Activated T-helper 2 cell treated with anti-CD3 and anti-CD28 coated beads, Interferon-gamma antibody, Interleukin-2, Interleukin-4, amounts not matched to agents 10 μg/mL and 5 μg/mL and 100 μg/mL, durations not matched to agents 14 hours and 24 hours and 36 hours (primary cell): ENCODE data around the gene AUTS2. TPM values are rescaled to one million over a fixed set of nuclear protein-coding genes. Genes with fewer than 3 reads are reported as not detected.
"Not testable (repeated sequence)": the region's sequence is repeated elsewhere in the genome, so short reads cannot be mapped to it uniquely, and the experiment has no call there.

Experiments
- DNase-seq: peaks from one replicate; pipeline ENCODE4 v3.0.0; 2021; ENCODE audit warnings: low spot score
- H3K27ac Mint-ChIP-seq: one replicate; pipeline ENCODE4 v1.8.0; 2021; ENCODE audit warnings: mixed read lengths
- H3K27me3 Mint-ChIP-seq: one replicate; pipeline ENCODE4 v1.8.0; 2021; ENCODE audit warnings: low read depth, mixed read lengths
- H3K36me3 Mint-ChIP-seq: one replicate; pipeline ENCODE4 v1.8.0; 2021; ENCODE audit warnings: low read depth, mixed read lengths
- H3K4me1 Mint-ChIP-seq: one replicate; pipeline ENCODE4 v1.8.0; 2021; ENCODE audit warnings: low read depth, mixed read lengths
- H3K4me3 Mint-ChIP-seq: one replicate; pipeline ENCODE4 v1.8.0; 2021; ENCODE audit warnings: low read depth, mild to moderate bottlenecking, moderate library complexity, mixed read lengths
- H3K9me3 Mint-ChIP-seq: one replicate; pipeline ENCODE4 v1.8.0; 2021; ENCODE audit warnings: mixed read lengths
- intact Hi-C: fragments of 100-400 bp; cut with micrococcal nuclease; formaldehyde crosslinking; loops from one replicate; pipeline ENCODE4 v1.15.1; 2023
- total RNA-seq: library from RNA; stranded (reverse); gene quantifications from 2 replicates; pipeline ENCODE4 v1.2.3, GENCODE V29; 2022

AUTS2 gene
- total RNA-seq, 1 donor from 2014 or later: 1.1 TPM

- Mint-ChIP-seq H3K27ac (no peak overlapping the region), H3K9me3 (no peaks in the 10 kb centered on the region), H3K4me1 (no peaks in the 10 kb centered on the region), H3K4me3 (no peak overlapping the region), H3K36me3 (no peaks in the 10 kb centered on the region), H3K27me3 (no peaks in the 10 kb centered on the region)
- DNase-seq: no peak
- intact Hi-C loops: no loop called here
Measured at GRCh38 chr7:70270149-70270548, 671.9 kb downstream of the AUTS2 start.

- DNase-seq: no peak
- no peaks in the 10 kb centered on the region for H3K9me3 Mint-ChIP-seq
- no peaks in the 10 kb centered on the region for H3K36me3 Mint-ChIP-seq
- no peak overlapping the region for H3K4me3 Mint-ChIP-seq
- intact Hi-C loops: no loop called here
- H3K4me1 Mint-ChIP-seq: no peaks in the 10 kb centered on the region
- no peak overlapping the region for H3K27ac Mint-ChIP-seq
- no peaks in the 10 kb centered on the region for H3K27me3 Mint-ChIP-seq
Measured at GRCh38 chr7:70271617-70272081, 673.4 kb downstream of the AUTS2 start.

GRCh38 chr7:70275570-70275969, 677.3 kb downstream of the AUTS2 start:
- H3K4me3 Mint-ChIP-seq, H3K4me1 Mint-ChIP-seq, intact Hi-C loops, H3K36me3 Mint-ChIP-seq, H3K27me3 Mint-ChIP-seq, DNase-seq, H3K9me3 Mint-ChIP-seq, H3K27ac Mint-ChIP-seq: not testable (repeated sequence)

- Mint-ChIP-seq H3K9me3 (peaks cover 5% of the 10 kb centered on the region), H3K27ac (no peak overlapping the region), H3K27me3 (no peaks in the 10 kb centered on the region), H3K4me3 (no peak overlapping the region), H3K36me3 (no peaks in the 10 kb centered on the region), H3K4me1 (no peaks in the 10 kb centered on the region)
- intact Hi-C loops: no loop called here
- DNase-seq: no peak
Measured at GRCh38 chr7:70285187-70285586, 686.9 kb downstream of the AUTS2 start.

GRCh38 chr7:70285854-70286253, 687.6 kb downstream of the AUTS2 start:
- Mint-ChIP-seq H3K36me3 (no peaks in the 10 kb centered on the region), H3K4me1 (no peaks in the 10 kb centered on the region), H3K27ac (no peak overlapping the region), H3K4me3 (no peak overlapping the region), H3K27me3 (no peaks in the 10 kb centered on the region), H3K9me3 (peaks cover 5% of the 10 kb centered on the region)
- no peak for DNase-seq
- intact Hi-C loops: no loop called here

- no peak for DNase-seq
- Mint-ChIP-seq H3K27ac (no peak overlapping the region), H3K4me3 (no peak overlapping the region), H3K4me1 (no peaks in the 10 kb centered on the region), H3K36me3 (no peaks in the 10 kb centered on the region), H3K27me3 (no peaks in the 10 kb centered on the region), H3K9me3 (peaks cover 5% of the 10 kb centered on the region)
- intact Hi-C loops: no loop called here
Measured at GRCh38 chr7:70288781-70289456, 690.6 kb downstream of the AUTS2 start.

GRCh38 chr7:70292716-70293115, 694.4 kb downstream of the AUTS2 start:
- Mint-ChIP-seq H3K27ac (no peak overlapping the region), H3K9me3 (no peaks in the 10 kb centered on the region), H3K27me3 (no peaks in the 10 kb centered on the region), H3K4me3 (no peak overlapping the region), H3K4me1 (no peaks in the 10 kb centered on the region), H3K36me3 (no peaks in the 10 kb centered on the region)
- DNase-seq: no peak
- intact Hi-C loops: no loop called here

GRCh38 chr7:70294211-70294911, 696.1 kb downstream of the AUTS2 start:
- DNase-seq: no peak
- no peaks in the 10 kb centered on the region for H3K27me3 Mint-ChIP-seq
- no peaks in the 10 kb centered on the region for H3K4me1 Mint-ChIP-seq
- H3K9me3 Mint-ChIP-seq: no peaks in the 10 kb centered on the region
- H3K36me3 Mint-ChIP-seq: no peaks in the 10 kb centered on the region
- no peak overlapping the region for H3K27ac Mint-ChIP-seq
- no peak overlapping the region for H3K4me3 Mint-ChIP-seq
- intact Hi-C loops: no loop called here

GRCh38 chr7:70298780-70299471, 700.7 kb downstream of the AUTS2 start:
- intact Hi-C loops: no loop called here
- H3K9me3 Mint-ChIP-seq: no peaks in the 10 kb centered on the region
- no peak for DNase-seq
- no peak overlapping the region for H3K4me3 Mint-ChIP-seq
- H3K27me3 Mint-ChIP-seq: no peaks in the 10 kb centered on the region
- no peaks in the 10 kb centered on the region for H3K4me1 Mint-ChIP-seq
- H3K36me3 Mint-ChIP-seq: no peaks in the 10 kb centered on the region
- no peak overlapping the region for H3K27ac Mint-ChIP-seq

GRCh38 chr7:70299472-70299807, 701.2 kb downstream of the AUTS2 start:
- Mint-ChIP-seq H3K9me3 (no peaks in the 10 kb centered on the region), H3K4me1 (no peaks in the 10 kb centered on the region), H3K4me3 (no peak overlapping the region), H3K27me3 (no peaks in the 10 kb centered on the region), H3K36me3 (no peaks in the 10 kb centered on the region), H3K27ac (no peak overlapping the region)
- intact Hi-C loops: no loop called here
- no peak for DNase-seq

- DNase-seq: no peak
- H3K36me3 Mint-ChIP-seq: no peaks in the 10 kb centered on the region
- no peaks in the 10 kb centered on the region for H3K4me1 Mint-ChIP-seq
- H3K27me3 Mint-ChIP-seq: no peaks in the 10 kb centered on the region
- intact Hi-C loops: no loop called here
- no peak overlapping the region for H3K4me3 Mint-ChIP-seq
- no peaks in the 10 kb centered on the region for H3K9me3 Mint-ChIP-seq
- no peak overlapping the region for H3K27ac Mint-ChIP-seq
Measured at GRCh38 chr7:70301673-70302185, 703.5 kb downstream of the AUTS2 start.

- Mint-ChIP-seq H3K4me3 (no peak overlapping the region), H3K9me3 (no peaks in the 10 kb centered on the region), H3K36me3 (no peaks in the 10 kb centered on the region), H3K4me1 (peaks cover 2% of the 10 kb centered on the region), H3K27ac (no peak overlapping the region), H3K27me3 (no peaks in the 10 kb centered on the region)
- intact Hi-C loops: no loop called here
- DNase-seq: no peak
Measured at GRCh38 chr7:70303309-70303708, 705.0 kb downstream of the AUTS2 start.

- DNase-seq: no peak
Measured at GRCh38 chr7:70303780-70304179, 705.5 kb downstream of the AUTS2 start.

More at GRCh38 chr7:70303780-70304179, 705.5 kb downstream of the AUTS2 start:
- no peaks in the 10 kb centered on the region for H3K27me3 Mint-ChIP-seq
- H3K9me3 Mint-ChIP-seq: no peaks in the 10 kb centered on the region
- H3K4me1 Mint-ChIP-seq: peaks cover 2% of the 10 kb centered on the region
- intact Hi-C loops: no loop called here
- H3K27ac Mint-ChIP-seq: no peak overlapping the region
- H3K36me3 Mint-ChIP-seq: no peaks in the 10 kb centered on the region
- no peak overlapping the region for H3K4me3 Mint-ChIP-seq
